NCI-H128 (cell line): ENCODE results near the gene DCTPP1.
A peak's percentile ranks its signal among the peaks of the same experiment; 100 is the strongest.
"Not testable (repeated sequence)": the region's sequence is repeated elsewhere in the genome, so short reads cannot be mapped to it uniquely, and the experiment has no call there.

Source experiments
- DNase-seq: peaks from one replicate; lab custom pipeline; 2025; ENCODE audit not compliant: unreplicated experiment; lab: John Stamatoyannopoulos, UW

Gene DCTPP1

DNA sequence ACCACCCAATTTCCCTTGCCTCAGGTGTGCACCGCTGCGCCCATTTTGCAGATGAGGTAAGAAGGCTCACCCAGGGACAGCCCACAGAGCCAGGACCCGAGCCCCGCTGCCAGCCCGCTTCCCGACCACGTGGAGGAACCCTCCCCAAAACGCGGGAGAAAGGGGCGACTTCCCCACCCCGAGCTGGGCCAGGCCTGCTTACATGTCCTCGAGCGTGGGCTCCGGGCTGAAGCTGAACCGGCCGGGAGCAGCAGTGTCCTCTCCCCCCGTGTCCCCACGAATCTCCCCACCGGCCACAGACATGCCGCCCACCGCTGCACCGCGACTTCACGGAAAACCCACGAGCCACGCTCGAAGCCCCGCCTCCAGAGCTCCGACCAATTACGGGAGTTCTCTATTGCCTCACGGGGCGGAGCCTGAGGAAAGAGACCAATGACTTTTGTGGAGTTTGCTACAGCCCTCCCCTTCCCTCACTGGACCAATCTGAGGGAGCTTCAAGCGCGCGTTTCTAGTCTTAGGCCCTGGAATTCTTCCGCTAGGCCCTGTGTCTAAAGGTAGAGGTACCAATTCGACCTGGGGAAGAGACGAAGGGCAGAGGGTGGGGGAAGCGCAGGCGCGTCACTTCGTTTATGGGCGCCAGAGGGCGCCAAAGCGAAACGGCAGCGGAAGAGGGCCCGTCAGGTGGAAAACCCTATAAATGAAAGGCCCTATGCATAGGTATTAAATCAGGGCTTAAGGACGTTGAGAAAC is at the start of gene DCTPP1:
Gene DCTPP1, minus strand, starts transcription at position 353 of the 750 bp plus-strand sequence. Its CDS starts 50 bp downstream, at position 303.
- DNase-seq: peak; percentile 97

DNA sequence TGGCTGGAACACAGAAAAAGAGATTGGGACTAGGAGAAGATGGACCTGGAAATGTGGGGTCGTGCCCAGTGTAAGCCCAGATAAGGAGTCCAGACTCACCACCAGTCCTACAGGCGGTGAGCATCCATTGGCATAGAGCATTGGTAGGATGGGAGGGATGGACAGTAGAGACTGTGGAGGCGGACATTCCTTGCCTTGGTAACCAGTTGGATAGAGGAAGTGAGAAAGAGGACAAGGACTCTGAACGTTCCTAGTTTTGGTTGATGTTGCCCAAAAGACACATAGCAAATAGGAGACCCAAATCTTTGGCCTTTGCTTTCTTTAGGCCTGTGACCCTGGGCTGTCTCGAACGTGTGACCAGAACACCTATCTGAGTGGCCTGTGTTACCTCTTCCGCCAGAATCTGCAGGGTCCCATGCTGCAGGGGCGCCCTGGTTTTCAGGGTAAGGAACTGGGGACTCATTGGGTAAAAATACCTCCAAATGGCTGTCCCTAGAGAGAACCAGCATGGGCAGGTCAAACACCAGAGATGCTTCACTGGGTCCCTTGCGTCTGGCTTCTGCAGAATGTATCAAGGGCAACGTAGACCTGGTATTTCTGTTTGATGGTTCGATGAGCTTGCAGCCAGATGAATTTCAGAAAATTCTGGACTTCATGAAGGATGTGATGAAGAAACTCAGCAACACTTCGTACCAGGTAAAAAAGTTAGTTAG is 49.1 kb upstream of the DCTPP1 start:
- DNase-seq: no peak

DNA sequence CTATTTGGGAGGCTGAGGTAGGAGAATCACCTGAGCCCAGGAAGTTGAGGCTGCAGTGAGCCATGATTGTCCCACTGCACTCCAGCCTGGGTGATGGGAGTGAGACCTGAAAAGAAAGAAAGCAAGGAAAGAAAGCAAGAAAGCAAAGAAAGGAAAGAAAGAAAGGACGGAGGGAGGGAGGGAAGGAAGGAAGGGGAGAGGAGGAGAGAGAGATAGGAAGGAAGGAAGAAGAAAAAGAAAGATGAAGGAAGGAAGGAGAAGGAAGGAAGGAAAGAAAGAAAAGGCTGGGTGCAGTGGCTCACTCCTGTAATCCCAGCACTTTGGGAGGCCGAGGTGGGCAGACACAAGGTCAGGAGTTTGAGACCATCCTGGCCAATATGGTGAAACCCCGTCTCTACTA is 47.9 kb upstream of the DCTPP1 start:
- DNase-seq: not testable (repeated sequence)

DNA sequence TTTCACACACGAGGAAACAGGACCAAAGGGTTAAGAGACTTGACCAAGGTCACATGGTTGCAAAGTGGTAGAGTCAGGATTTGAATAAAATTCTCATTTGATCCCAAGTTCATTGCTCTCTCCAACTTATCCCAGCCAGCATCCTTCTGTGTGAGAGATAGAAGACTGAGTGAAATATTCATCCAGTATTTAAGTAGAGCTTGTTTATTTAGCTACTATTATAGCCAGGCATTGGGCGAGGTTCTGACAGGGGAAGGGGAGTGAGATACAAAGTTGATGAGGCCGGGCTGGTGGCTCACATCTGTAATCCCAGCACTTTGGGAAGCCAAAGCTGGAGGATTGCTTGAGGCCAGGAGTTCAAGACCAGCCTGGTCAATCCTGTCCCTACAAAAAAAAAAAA is 47.2 kb upstream of the DCTPP1 start:
- DNase-seq: no peak

DNA sequence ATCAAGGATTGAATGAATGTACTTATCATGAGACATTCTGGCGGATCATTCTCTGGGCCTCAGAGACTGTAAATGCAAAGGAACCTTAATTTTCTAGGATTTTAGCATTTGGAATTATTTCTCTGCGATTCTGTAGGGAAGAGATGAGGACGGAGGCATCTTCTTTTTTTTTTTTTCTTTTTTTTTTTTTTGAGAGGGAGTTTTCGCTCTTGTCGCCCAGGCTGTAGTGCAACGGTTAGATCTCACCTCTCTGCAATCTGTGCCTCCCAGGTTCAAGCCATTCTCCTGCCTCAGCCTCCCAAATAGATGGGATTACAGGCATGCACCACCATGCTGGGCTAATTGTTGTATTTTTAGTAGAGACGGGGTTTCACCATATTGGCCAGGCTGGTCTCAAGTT is 44.9 kb upstream of the DCTPP1 start:
- no peak for DNase-seq

DNA sequence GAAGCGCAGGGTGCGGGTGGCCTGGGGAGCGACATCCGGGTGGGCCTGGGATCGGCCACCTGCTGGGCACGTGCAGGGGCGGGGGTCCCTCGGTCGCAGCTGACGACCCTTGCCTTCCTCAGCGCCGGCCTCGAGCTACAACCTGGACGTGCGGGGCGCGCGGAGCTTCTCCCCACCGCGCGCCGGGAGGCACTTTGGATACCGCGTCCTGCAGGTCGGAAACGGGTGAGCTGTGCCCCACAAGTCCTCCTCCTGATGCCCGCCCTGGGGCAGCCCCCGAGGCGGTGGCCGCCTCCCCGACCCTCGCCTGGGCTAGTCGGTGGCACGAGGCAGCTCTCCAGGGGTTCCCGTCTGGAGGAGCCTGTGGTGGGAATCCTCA is 44.2 kb upstream of the DCTPP1 start:
- DNase-seq: no peak

DNA sequence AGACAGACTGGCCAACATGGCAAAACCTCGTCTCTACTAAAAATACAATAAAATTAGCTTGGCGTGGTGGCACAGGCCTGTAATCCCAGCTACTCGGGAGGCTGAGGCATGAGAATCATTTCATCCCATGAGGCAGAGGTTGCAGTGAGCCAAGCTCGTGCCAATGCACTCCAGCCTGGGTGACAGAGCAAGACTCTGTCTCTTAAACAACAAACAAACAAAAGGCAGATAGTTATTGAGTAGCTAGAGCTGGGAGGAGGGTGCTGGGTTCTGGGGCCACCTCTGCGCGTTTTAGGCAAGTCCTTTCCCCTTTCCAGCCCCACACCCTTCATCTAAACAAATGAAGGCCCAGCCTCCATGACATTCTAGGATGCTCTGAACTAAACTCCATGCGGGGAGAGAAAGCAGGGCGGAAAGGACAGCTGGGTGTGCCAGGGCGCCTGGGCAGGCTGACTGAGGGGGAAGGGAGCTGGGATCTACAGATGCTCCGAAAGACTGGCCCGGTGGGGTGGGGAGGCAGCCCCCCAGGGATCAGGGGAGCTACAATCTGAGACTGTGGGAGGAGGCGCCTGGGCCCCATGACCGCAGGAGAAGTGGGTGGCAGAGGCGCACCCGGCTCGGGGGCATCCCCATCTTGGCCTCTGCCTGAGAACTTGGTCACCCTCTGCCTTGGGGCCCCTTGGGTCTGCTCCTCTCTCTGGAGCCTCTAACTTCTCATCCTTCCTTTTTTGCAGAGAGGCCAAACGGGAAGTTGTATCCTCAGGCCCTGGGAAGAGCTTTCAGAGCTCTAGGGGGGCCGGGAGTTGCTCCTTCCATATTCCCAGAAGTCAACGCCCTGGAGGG is 43.6 kb upstream of the DCTPP1 start:
- no peak for DNase-seq

DNA sequence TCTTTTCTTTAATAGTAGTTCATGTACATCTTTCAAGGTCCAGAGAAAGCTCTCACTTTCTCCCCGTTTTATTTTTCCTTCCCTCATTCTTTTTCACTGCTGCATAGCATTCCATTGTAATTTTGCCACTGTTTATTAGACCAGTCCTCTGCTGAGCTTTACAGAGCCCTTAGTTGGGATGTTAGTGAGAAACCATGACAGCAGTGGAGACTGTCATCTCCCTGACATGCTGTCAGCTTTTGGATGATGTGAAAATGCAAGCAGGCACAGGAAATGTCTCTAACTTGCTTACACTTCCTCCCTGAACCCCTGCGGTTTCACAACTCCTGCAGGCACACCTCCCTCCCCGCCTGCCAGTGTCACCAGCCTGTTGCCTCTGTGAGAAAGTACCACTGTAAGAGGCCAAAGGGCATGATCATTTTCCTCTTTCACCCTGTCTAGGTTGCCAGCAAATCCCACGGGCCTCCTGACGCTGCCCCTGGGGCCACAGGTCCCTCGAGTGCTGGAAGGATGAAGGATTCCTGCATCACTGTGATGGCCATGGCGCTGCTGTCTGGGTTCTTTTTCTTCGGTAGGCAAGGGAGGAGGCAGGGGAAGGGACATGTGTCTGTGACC is 42.6 kb upstream of the DCTPP1 start, which contains the start of gene ITGAL:
Gene ITGAL, plus strand, starts transcription at position 415 of the 615 bp plus-strand sequence. Its CDS starts 96 bp downstream, at position 511.
- DNase-seq: no peak

DNA sequence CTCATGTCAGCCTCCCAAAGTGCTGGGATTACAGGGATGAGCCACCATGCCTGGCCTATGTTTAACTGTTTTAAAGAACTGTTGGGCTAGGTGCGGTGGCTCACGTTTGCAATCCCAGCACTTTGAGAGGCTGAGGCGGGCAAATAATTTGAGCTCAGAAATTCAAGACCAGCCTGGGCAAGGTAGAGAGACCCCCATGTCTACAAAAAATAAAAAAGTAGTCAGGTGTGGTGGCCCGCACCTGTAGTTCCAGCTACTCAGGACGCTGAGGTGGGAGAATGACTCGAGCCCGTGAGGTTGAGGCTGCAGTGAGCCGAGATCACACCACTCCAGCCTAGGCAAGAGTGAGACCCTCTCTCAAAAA is 40.8 kb upstream of the DCTPP1 start:
- no peak for DNase-seq

DNA sequence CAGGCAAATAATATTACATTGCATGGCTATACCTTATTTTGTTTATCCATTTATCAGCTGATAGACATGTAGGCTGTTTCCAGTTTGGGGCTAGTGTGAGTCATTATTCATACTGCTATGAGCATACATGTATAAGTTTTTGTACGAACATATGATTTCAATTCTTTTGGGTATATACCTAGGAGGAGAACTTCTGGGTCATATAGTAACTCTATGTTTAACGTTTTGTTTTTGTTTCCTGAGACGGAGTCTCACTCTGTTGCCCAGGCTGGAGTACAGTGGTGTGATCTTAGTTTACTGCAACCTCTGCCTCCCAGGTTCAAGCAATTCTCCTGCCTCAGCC is 40.3 kb upstream of the DCTPP1 start:
- DNase-seq: no peak

DNA sequence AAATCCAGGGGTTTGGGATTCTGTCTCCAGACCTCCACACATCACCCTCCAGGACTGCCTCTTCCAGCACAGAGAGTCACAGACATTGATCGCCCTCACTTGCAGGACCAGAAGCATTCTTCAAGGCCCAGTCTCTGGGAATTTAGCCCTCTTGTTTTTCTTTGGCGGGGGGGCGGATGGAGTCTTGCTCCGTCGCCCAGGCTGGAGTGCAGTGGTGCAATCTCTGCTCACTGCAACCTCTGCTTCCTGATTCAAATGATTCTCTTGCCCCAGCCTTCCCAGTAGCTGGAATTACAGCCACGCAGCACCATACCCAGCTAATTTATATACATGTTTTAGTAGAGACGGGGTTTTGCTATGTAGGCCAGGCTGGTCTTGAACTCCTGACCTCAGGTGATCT is 34.2 kb upstream of the DCTPP1 start:
- DNase-seq: no peak

DNA sequence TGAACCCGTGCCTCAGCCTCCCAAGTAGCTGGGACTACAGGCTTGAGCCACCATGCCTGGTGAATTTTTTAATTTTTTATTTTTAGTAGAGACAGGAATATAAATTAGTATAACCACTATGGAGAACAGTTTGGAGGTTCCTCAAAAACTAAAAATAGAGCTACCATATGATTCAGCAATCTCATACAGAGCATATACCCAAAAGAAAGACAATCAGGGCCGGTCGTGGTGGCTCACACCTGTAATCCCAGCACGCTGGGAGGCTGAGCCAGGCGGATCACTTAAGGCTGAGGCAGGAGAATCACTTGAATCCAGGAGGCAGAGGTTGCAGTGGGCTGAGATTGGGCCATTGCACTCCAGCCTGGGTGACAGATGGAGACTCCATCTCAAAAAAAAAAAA is 31.6 kb upstream of the DCTPP1 start:
- DNase-seq: not testable (repeated sequence)

DNA sequence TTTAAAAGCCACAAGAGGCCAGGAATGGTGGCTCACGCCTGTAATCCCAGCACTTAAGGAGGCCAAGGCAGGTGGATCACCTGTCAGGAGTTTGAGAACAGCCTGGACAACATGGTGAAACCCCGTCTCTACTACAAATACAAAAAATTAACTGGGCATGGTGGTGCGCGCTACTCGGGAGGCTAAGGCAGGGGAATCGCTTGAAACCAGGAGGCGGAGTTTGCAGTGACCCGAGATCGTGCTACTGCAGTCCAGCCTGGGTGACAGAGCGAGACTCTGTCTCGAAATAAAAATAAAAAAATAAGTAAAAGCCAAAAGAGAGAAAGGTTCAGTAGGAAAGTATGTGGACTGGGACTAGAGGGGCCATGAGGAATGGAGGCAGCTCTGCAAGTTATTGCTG is 29.6 kb upstream of the DCTPP1 start:
- no peak for DNase-seq

DNA sequence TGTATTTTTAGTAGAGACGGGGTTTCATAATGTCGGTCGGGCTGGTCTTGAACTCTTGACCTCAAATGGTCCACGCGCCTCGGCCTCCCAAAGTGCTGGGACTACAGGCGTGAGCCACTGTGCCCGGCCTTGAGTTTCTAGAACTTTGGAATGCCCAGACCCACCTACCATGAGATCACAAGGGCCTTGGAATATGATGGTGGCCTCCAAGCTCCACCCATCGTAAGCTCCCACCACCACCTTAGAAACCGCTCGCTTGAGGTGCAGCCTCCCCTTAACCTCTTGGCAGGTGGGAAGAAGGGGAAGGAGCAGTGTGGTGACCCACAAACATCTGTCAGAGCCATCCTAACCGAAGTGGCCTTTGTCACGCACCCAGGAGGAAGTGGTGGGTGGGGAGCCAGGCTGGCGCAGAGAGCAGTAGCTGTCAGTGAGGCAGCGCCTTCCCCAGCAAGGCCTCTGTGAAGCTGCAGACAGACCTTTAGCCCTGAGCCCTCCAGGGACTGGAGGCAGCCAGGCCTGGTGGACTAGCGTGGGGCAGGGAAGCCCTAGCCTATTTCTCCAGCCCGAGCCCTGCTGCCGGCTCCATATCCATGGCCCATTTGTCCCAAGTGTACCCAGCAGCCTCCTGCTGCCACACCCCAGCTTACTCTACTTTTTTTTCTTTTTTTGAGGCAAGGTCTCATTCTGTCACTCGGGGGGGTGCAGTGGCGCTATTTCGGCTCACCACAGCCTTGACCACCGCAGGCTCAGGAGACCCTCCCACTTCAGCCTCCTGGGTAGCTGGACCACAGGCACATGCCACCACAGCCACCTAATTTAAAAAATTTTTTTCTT is 28.9 kb upstream of the DCTPP1 start:
- DNase-seq: no peak

DNA sequence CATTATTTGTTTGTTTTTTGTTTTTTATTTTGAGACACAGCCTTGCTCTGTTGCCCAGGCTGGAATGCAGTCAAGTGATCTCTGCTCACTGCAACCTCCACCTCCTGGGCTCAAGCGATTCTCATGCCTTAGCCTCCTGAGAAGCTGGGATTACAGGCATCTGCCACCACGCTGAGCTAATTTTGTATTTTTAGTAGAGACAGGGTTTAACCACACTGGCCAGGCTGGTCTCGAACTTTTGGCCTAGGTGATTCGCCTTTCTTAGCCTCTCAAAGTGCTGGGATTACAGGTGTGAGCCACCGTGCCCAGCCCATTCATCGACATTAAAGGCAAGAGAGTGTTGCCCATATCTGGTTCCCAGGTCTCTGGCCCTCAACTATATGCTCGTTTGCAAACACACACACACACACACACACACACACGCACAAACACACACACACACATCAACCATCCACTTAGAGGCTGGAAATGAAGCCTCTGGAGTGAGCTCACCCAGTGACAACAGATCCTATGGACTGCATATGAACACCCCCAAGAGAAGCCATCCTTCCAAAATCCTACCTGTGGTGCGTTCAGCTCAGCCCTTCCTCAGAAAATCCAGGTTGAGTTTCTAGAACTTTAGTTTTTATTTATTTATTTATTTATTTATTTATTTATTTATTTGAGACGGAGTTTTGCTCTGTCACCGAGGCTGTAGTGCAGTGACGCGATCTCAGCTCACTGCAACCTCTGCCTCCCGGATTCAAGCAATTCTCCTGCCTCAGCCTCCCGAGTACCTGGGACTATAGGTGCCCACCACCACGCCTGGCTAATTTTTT is 28.1 kb upstream of the DCTPP1 start:
- DNase-seq: no peak

DNA sequence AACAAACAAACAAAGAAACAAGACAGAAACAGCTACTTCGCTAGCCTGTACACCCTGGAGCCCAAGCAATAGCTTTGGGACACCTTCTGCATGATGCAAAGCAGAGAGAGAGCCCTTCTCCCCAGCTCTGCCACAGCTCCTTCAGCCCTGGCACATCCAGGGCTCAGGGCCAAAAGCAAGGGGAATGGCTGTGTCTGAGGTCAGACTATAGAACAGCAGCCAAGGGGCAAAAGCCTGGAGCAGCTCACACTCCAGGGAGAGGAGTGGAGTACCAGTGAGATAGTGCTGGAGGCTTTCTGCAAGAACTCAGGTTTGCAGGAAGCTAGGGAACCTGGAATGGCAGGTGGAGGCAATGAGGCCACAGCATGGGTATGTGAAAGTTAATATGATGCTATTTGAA is 27.4 kb upstream of the DCTPP1 start:
- no peak for DNase-seq

DNA sequence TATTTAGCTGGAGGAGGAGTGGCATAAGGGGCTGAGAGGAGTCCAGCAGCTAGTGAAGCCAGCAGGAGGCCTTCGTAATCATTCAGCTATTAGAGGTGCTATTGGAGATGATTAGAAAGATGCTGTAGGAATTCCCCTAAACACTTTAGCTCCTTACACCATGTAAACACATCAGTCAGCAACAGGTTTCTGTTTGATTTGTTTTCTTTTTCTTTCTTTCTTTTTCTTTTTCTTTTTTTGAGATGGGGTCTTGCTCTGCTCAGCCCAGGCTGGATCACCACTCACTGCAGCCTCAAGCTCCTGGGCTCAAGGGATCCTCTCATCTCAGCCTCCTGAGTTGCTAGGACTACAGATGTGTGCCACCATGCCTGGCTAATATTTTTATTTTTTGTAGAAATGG is 26.5 kb upstream of the DCTPP1 start:
- no peak for DNase-seq

DNA sequence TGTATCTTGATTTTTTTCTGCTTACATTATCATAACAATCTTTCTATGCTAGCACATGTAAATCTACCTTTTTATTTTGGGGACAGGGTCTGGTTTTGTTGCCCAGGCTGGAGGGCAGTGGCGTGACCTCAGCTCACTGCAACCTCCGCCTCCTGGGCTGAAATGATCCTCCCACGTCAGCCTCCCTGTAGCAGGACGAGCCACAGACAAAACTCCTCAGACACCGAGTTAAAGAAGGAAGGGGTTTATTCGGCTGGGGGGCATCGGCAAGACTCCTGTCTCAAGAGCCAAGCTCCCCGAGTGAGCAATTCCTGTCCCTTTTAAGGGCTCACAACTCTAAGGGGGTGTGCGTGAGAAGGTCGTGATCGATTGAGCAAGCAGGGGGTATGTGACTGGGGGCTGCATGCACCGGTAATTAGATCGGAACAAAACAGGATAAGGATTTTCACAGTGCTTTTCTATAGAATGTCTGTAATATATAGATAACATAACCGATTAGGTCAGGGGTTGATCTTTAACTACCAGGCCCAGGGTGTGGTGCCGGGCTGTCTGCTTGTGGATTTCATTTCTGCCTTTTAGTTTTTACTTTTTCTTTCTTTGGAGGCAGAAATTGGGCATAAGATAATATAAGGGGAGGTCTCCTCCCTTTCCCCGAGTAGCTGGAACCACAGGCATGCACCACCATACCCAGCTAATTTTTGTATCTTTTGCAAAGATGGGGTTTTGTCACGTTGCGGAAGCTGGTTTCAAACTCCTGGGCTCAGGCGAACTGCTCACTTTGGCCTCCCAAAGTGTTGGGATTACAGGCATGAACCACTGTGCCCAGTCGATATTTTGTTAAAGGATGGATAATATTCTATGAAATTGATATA is 23.1 kb upstream of the DCTPP1 start:
- not testable (repeated sequence) for DNase-seq

DNA sequence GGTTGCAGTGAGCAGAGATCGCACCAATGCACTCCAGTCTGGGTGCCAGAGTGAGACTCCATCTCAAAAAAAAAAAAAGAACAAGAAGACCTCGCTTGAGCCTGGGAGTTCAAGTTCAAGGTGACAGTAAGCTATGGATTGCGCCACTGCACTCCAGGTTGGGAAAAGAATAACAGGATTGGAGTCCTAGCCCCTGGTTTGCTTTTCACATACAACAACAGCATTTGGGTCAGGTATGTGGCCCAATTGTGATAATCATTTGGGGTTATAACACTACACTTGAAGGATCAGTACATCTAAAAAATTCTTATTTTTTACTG is 19.2 kb upstream of the DCTPP1 start:
- no peak for DNase-seq
